Panc1 (cell line): ENCODE measurements around the gene KLHDC9. TPM values are rescaled to one million over a fixed set of nuclear protein-coding genes. Genes with fewer than 3 reads are reported as not detected.

Source experiments
- ATAC-seq: fragments of 200-7000 bp; cut with Tn5 transposase; 2 replicates; pipeline ENCODE4 v1.9.1; 2020; ENCODE audit warnings: mild to moderate bottlenecking, moderate library complexity
- BruUV-seq: library from RNA; stranded (reverse); fragments of 400-500 nt; replicated peaks from 2 replicates; lab custom pipeline; 2021; lab: Mats Ljungman, UMichigan
- CTCF ChIA-PET: fragments of 300-600 bp; sonication (Branson Sonifier 250); formaldehyde crosslinking; loops from one replicate; lab custom pipeline; 2022; ENCODE audit warnings: antibody characterized with exemption; lab: Charles Lee
- POLR2A ChIA-PET: fragments of 300-600 bp; sonication (Branson Sonifier 250); formaldehyde crosslinking; loops from one replicate; lab custom pipeline; 2022; ENCODE audit warnings: antibody characterized with exemption; lab: Charles Lee
- DNase-seq: peaks from one replicate; pipeline ENCODE4 v3.0.0-alpha.2; 2010; ENCODE audit warnings: low read depth, low spot score
- H3K27ac ChIP-seq: 2 replicates; pipeline ENCODE4 v1.5.1; 2011; ENCODE audit warnings: mild to moderate bottlenecking, low read length, inconsistent platforms
- H3K27me3 ChIP-seq: fragments of 200-500 bp; sonication (Bioruptor generic); 2 replicates; pipeline ENCODE4 v1.6.0; 2014; ENCODE audit warnings: low read length, inconsistent platforms; ENCODE audit not compliant: control insufficient read depth, insufficient read depth
- H3K36me3 ChIP-seq: fragments of 200-500 bp; sonication (Bioruptor generic); 2 replicates; pipeline ENCODE4 v1.5.1; 2014; ENCODE audit warnings: inconsistent platforms, mild to moderate bottlenecking, low read length, moderate library complexity; ENCODE audit not compliant: control insufficient read depth, insufficient read depth
- H3K4me1 ChIP-seq: 2 replicates; pipeline ENCODE4 v1.5.1; 2011; ENCODE audit warnings: inconsistent platforms, mild to moderate bottlenecking, low read length, moderate library complexity; ENCODE audit not compliant: control insufficient read depth, insufficient read depth
- H3K4me3 ChIP-seq, 2 experiments: 2 replicates each; pipeline ENCODE4 v1.5.1; 2011 to 2012; ENCODE audit warnings: low read depth in 2 of 2, low read length in 2 of 2, mild to moderate bottlenecking in 2 of 2, inconsistent platforms in 1 of 2, moderate library complexity in 1 of 2
- H3K9me3 ChIP-seq: fragments of 200-500 bp; sonication (Bioruptor generic); 2 replicates; pipeline ENCODE4 v1.5.1; 2014; ENCODE audit warnings: low read depth, mild to moderate bottlenecking, inconsistent platforms, low read length, moderate library complexity; ENCODE audit not compliant: control insufficient read depth, insufficient read depth
- POLR2AphosphoS5 ChIP-seq: IDR thresholded peaks from 2 replicates; pipeline ENCODE4 v1.6.1; 2012; ENCODE audit warnings: mild to moderate bottlenecking, low read depth, low read length, moderate library complexity
- REST ChIP-seq, 2 experiments: IDR thresholded peaks; 2 replicates each; pipeline ENCODE4 v1.6.1; 2011 to 2012; ENCODE audit warnings: low read depth in 2 of 2, control low read depth in 1 of 2, low read length in 1 of 2, mild to moderate bottlenecking in 1 of 2, moderate library complexity in 1 of 2; ENCODE audit not compliant: insufficient read depth in 1 of 2
- SIN3A ChIP-seq: IDR thresholded peaks from 2 replicates; pipeline ENCODE4 v1.6.1; 2012; ENCODE audit warnings: low read depth, mild to moderate bottlenecking, low read length, moderate library complexity, borderline replicate concordance; ENCODE audit not compliant: insufficient read depth
- TCF7L2 ChIP-seq: IDR thresholded peaks from 2 replicates; pipeline ENCODE4 v1.6.1; 2011; ENCODE audit warnings: mild to moderate bottlenecking, low read depth, low read length, inconsistent platforms
- in situ Hi-C: cut with HindIII; loops from 2 replicates; pipeline ENCODE4 v1.10.0; 2016; ENCODE audit warnings: low sequenced_read_pairs, low pct_unique_long_range_greater_than_20kb
- intact Hi-C: fragments of 100-400 bp; cut with micrococcal nuclease; formaldehyde crosslinking; loops from one replicate; pipeline ENCODE4 v1.10.0; 2022; ENCODE audit not compliant: unreplicated experiment
- total RNA-seq: library from RNA; stranded (reverse); gene quantifications from one replicate; pipeline ENCODE4 v1.2.1, GENCODE V29; 2021; ENCODE audit not compliant: unreplicated experiment
- TF ChIP-seq, protein P1 (sequence below): fragments of 450-650 bp; IDR thresholded peaks from 2 replicates; pipeline ENCODE4 v1.5.1; 2017; ENCODE audit warnings: mild to moderate bottlenecking

Gene KLHDC9
- total RNA-seq, 1 experiment from 2014 or later = 7.6 TPM

- no TSS peak for BruUV-seq
- Histone ChIP-seq H3K27me3 (no peaks in the 10 kb centered on the region), H3K4me3 (no peak overlapping the region), H3K4me1 (no peaks in the 10 kb centered on the region), H3K36me3 (no peaks in the 10 kb centered on the region), H3K9me3 (no peaks in the 10 kb centered on the region), H3K27ac (no peak overlapping the region)
- intact Hi-C loops (no loop called here), in situ Hi-C loops (no loop called here)
- ChIA-PET POLR2A (interaction anchor here (0.6 kb wide), 1 partner anchor 11 kb away, joined by 9 read pairs; no protein-coding TSS in a partner anchor), CTCF (interaction anchor here (0.6 to 1.1 kb wide), 3 partner anchors 43 to 152 kb away, joined by 4 to 12 read pairs (median 5); no protein-coding TSS in a partner anchor)
- ATAC-seq (no peak), DNase-seq (no peak)
- no peak for TF ChIP-seq POLR2AphosphoS5
- TF ChIP-seq, protein P1, sequence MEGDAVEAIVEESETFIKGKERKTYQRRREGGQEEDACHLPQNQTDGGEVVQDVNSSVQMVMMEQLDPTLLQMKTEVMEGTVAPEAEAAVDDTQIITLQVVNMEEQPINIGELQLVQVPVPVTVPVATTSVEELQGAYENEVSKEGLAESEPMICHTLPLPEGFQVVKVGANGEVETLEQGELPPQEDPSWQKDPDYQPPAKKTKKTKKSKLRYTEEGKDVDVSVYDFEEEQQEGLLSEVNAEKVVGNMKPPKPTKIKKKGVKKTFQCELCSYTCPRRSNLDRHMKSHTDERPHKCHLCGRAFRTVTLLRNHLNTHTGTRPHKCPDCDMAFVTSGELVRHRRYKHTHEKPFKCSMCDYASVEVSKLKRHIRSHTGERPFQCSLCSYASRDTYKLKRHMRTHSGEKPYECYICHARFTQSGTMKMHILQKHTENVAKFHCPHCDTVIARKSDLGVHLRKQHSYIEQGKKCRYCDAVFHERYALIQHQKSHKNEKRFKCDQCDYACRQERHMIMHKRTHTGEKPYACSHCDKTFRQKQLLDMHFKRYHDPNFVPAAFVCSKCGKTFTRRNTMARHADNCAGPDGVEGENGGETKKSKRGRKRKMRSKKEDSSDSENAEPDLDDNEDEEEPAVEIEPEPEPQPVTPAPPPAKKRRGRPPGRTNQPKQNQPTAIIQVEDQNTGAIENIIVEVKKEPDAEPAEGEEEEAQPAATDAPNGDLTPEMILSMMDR = no peak
- TF ChIP-seq REST (IDR thresholded peaks at IDR 0.05; ENCODE audit: insufficient read depth in 1 of 2, low read depth in 2 of 2, low read length in 1 of 2) = no peak
- TF ChIP-seq TCF7L2 = no peak
- TF ChIP-seq SIN3A = no peak
Measured at GRCh38 chr1:161140755-161141400, 42.7 kb downstream of the KLHDC9 start.

DNA sequence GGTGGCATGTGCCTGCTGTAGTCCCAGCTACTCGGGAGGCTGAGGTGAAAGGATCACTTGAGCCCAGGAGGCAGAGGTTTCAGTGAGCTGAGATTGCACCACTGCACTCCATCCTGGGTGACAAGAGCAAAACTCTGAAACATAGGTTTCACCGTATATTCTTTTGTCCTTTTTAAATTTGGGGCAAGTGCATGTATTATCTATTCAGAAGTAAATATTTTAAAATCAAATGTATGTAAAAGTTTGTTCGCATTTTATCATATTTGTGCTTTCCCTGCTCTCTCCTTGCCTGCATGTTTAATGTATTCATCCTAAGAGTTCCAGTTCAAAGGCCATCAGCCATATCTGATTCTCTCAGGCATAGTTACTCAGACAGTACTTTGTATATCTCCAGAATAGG is 47.7 kb downstream of the KLHDC9 start:
- no peaks in the 10 kb centered on the region for H3K27me3 ChIP-seq
- intact Hi-C loops = no loop called here
- H3K27ac ChIP-seq = no peak overlapping the region
- in situ Hi-C loops = no loop called here
- H3K36me3 ChIP-seq = no peaks in the 10 kb centered on the region
- ATAC-seq (no peak; the same call in 1 of the 2 replicates), DNase-seq (no peak)
- TF ChIP-seq REST (IDR thresholded peaks at IDR 0.05; ENCODE audit: insufficient read depth in 1 of 2, low read depth in 2 of 2, low read length in 1 of 2) (no peak), TCF7L2 (no peak)
- no peaks in the 10 kb centered on the region for H3K9me3 ChIP-seq
- H3K4me3 ChIP-seq = no peak overlapping the region
- CTCF ChIA-PET = no interaction called here
- POLR2A ChIA-PET = interaction anchor here (0.6 kb wide), 1 partner anchor 188 kb away, joined by 11 read pairs; no protein-coding TSS in a partner anchor
- no peaks in the 10 kb centered on the region for H3K4me1 ChIP-seq
- no TSS peak for BruUV-seq

Other genes with a start within 250 kb of the KLHDC9 start
- not detected for gene CD244, start 235.5 kb upstream of the KLHDC9 start, total RNA-seq
- gene ITLN1, start 213.2 kb upstream of the KLHDC9 start, total RNA-seq = not detected
- gene ITLN2, start 143.6 kb upstream of the KLHDC9 start, total RNA-seq = not detected
- 63.0 TPM for gene F11R, start 77.2 kb upstream of the KLHDC9 start, total RNA-seq
- 20.1 TPM for gene TSTD1, start 59.4 kb upstream of the KLHDC9 start, total RNA-seq
- 57.7 TPM for gene USF1, start 52.4 kb upstream of the KLHDC9 start, total RNA-seq
- gene ARHGAP30, start 28.5 kb upstream of the KLHDC9 start, total RNA-seq = 0.36 TPM
- not detected for gene NECTIN4, start 8.8 kb upstream of the KLHDC9 start, total RNA-seq
- 98.6 TPM for gene PFDN2, start 19.7 kb downstream of the KLHDC9 start, total RNA-seq
- 31.3 TPM for gene NIT1, start 19.7 kb downstream of the KLHDC9 start, total RNA-seq
- 42.5 TPM for gene DEDD, start 34.3 kb downstream of the KLHDC9 start, total RNA-seq
- gene UFC1, start 55.6 kb downstream of the KLHDC9 start, total RNA-seq = 127 TPM
- 41.9 TPM for gene USP21, start 61.1 kb downstream of the KLHDC9 start, total RNA-seq
- gene PPOX, start 68.1 kb downstream of the KLHDC9 start, total RNA-seq = 20.6 TPM
- gene B4GALT3, start 79.1 kb downstream of the KLHDC9 start, total RNA-seq = 28.6 TPM
- gene ADAMTS4, start 100.7 kb downstream of the KLHDC9 start, total RNA-seq = 0.26 TPM
- gene NDUFS2, start 104.0 kb downstream of the KLHDC9 start, total RNA-seq = 94.9 TPM
- 0.77 TPM for gene FCER1G, start 116.9 kb downstream of the KLHDC9 start, total RNA-seq
- gene APOA2, start 125.3 kb downstream of the KLHDC9 start, total RNA-seq = 1.4 TPM
- gene TOMM40L, start 127.7 kb downstream of the KLHDC9 start, total RNA-seq = 9.2 TPM
- gene NR1I3, start 139.8 kb downstream of the KLHDC9 start, total RNA-seq = not detected
- not detected for gene PCP4L1, start 160.4 kb downstream of the KLHDC9 start, total RNA-seq
- not detected for gene MPZ, start 211.6 kb downstream of the KLHDC9 start, total RNA-seq
- 221 TPM for gene SDHC, start 216.0 kb downstream of the KLHDC9 start, total RNA-seq